ENCODE data around the gene DCPS.

Gene DCPS

GRCh38 chr11:126341760-126342161 is 37.9 kb downstream of the DCPS start:
- no peak overlapping the region for H3K27ac ChIP-seq (ENCODE audit: low read depth, low read length, poor library complexity, severe bottlenecking)
- H3F3A ChIP-seq (ENCODE audit: insufficient read depth, low read length): no peaks in the 10 kb centered on the region
- H3K4me2 ChIP-seq (ENCODE audit: low read length): no peak overlapping the region
- no peak overlapping the region for H2AFZ ChIP-seq (ENCODE audit: low read length)
- H3K79me2 ChIP-seq (ENCODE audit: insufficient read depth, low read length): no peaks in the 10 kb centered on the region
- H3K9me3 ChIP-seq (ENCODE audit: low read length): no peaks in the 10 kb centered on the region
- no peaks in the 10 kb centered on the region for H3K9me2 ChIP-seq (ENCODE audit: low read depth, low read length)
- H3K27me3 ChIP-seq (ENCODE audit: insufficient read depth, low read length): no peaks in the 10 kb centered on the region
- no peak for TF ChIP-seq EZH2 (IDR thresholded peaks at IDR 0.05; ENCODE audit: borderline replicate concordance, low read length)
- no peak for TF ChIP-seq CTCF (IDR thresholded peaks at IDR 0.05; ENCODE audit: low read length)
- no peak overlapping the region for H3K9ac ChIP-seq (ENCODE audit: low read length)
- peaks cover 48% of the 10 kb centered on the region; the same call in 1 of the 2 replicates for H3K36me3 ChIP-seq (ENCODE audit: insufficient read depth, low read length)
- H3K4me3 ChIP-seq (ENCODE audit: low read depth, low read length, poor library complexity, severe bottlenecking): no peak overlapping the region
- H3K4me1 ChIP-seq (ENCODE audit: insufficient read depth, low read length, severe bottlenecking): no peaks in the 10 kb centered on the region
- no peaks in the 10 kb centered on the region for H4K20me1 ChIP-seq (ENCODE audit: insufficient read depth, low read length)

DNA sequence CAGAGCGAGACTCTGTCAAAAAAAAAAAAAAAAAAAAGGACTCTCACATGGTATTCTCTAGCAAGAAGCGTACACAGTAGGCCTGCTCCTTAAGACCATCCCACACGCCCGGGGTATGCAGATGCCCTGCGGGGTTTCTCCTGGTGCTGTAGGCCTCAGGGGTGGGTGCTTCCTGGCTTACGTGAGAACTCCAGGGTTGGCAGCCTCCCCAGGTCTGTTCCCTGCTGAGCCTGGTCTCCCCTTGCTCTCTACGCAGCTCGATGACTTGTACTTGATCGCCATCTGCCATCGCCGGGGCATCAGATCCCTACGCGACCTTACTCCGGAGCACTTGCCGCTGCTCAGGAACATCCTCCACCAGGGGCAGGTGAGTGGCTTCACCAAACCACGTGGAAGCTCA is 39.2 kb downstream of the DCPS start:
- H3K27me3 ChIP-seq (ENCODE audit: insufficient read depth, low read length): no peaks in the 10 kb centered on the region
- no peak overlapping the region for H3K4me3 ChIP-seq (ENCODE audit: low read depth, low read length, poor library complexity, severe bottlenecking)
- no peak overlapping the region for H3K9ac ChIP-seq (ENCODE audit: low read length)
- H3K9me2 ChIP-seq (ENCODE audit: low read depth, low read length): no peaks in the 10 kb centered on the region
- H3K9me3 ChIP-seq (ENCODE audit: low read length): no peaks in the 10 kb centered on the region
- no peaks in the 10 kb centered on the region for H3K4me1 ChIP-seq (ENCODE audit: insufficient read depth, low read length, severe bottlenecking)
- no peak overlapping the region for H2AFZ ChIP-seq (ENCODE audit: low read length)
- H3F3A ChIP-seq (ENCODE audit: insufficient read depth, low read length): no peaks in the 10 kb centered on the region
- no peak overlapping the region for H3K4me2 ChIP-seq (ENCODE audit: low read length)
- no peaks in the 10 kb centered on the region for H3K79me2 ChIP-seq (ENCODE audit: insufficient read depth, low read length)
- H4K20me1 ChIP-seq (ENCODE audit: insufficient read depth, low read length): no peaks in the 10 kb centered on the region
- no peak overlapping the region for H3K27ac ChIP-seq (ENCODE audit: low read depth, low read length, poor library complexity, severe bottlenecking)
- TF ChIP-seq CTCF (IDR thresholded peaks at IDR 0.05; ENCODE audit: low read length): no peak
- no peak for TF ChIP-seq EZH2 (IDR thresholded peaks at IDR 0.05; ENCODE audit: borderline replicate concordance, low read length)
- peaks cover 48% of the 10 kb centered on the region; the same call in 1 of the 2 replicates for H3K36me3 ChIP-seq (ENCODE audit: insufficient read depth, low read length)

GRCh38 chr11:126344141-126345080 is 40.6 kb downstream of the DCPS start:
- Histone ChIP-seq H3K79me2 (ENCODE audit: insufficient read depth, low read length) (no peaks in the 10 kb centered on the region), H3F3A (ENCODE audit: insufficient read depth, low read length) (no peaks in the 10 kb centered on the region), H3K27me3 (ENCODE audit: insufficient read depth, low read length) (no peaks in the 10 kb centered on the region), H3K36me3 (ENCODE audit: insufficient read depth, low read length) (peaks cover 39% of the 10 kb centered on the region; the same call in 1 of the 2 replicates), H3K9me3 (ENCODE audit: low read length) (no peaks in the 10 kb centered on the region), H3K9ac (ENCODE audit: low read length) (no peak overlapping the region), H4K20me1 (ENCODE audit: insufficient read depth, low read length) (no peaks in the 10 kb centered on the region), H3K9me2 (ENCODE audit: low read depth, low read length) (no peaks in the 10 kb centered on the region), H3K27ac (ENCODE audit: low read depth, low read length, poor library complexity, severe bottlenecking) (no peak overlapping the region), H3K4me2 (ENCODE audit: low read length) (no peak overlapping the region), H3K4me1 (ENCODE audit: insufficient read depth, low read length, severe bottlenecking) (no peaks in the 10 kb centered on the region), H2AFZ (ENCODE audit: low read length) (no peak overlapping the region), H3K4me3 (ENCODE audit: low read depth, low read length, poor library complexity, severe bottlenecking) (no peak overlapping the region)
- TF ChIP-seq EZH2 (IDR thresholded peaks at IDR 0.05; ENCODE audit: borderline replicate concordance, low read length): no peak
- TF ChIP-seq CTCF (IDR thresholded peaks at IDR 0.05; ENCODE audit: low read length): no peak

Data from OCI-LY1 (cell line).